ENCODE measurements around the gene ATF1.
"Not testable (repeated sequence)": the region's sequence is repeated elsewhere in the genome, so short reads cannot be mapped to it uniquely, and the experiment has no call there.

Gene ATF1

GRCh38 chr12:50753232-50753769, 10.6 kb upstream of the ATF1 start:
- DNase-seq, result no peak

GRCh38 chr12:50764286-50765094, 589 bp downstream of the ATF1 start:
- DNase-seq, result peak; percentile 11

- peak; percentile 28 for DNase-seq
Observed at GRCh38 chr12:50765095-50765911, 1.4 kb downstream of the ATF1 start.

GRCh38 chr12:50768391-50768790, 4.5 kb downstream of the ATF1 start:
- no peak for DNase-seq

- not testable (repeated sequence) for DNase-seq
Observed at GRCh38 chr12:50768813-50769212, 4.9 kb downstream of the ATF1 start.

GRCh38 chr12:50771409-50771808, 7.5 kb downstream of the ATF1 start:
- no peak for DNase-seq

GRCh38 chr12:50772470-50772869, 8.6 kb downstream of the ATF1 start:
- no peak for DNase-seq

- DNase-seq, result no peak
Observed at GRCh38 chr12:50772877-50773276, 9.0 kb downstream of the ATF1 start.

- no peak for DNase-seq
Observed at GRCh38 chr12:50775251-50775650, 11.3 kb downstream of the ATF1 start.

- no peak for DNase-seq
Observed at GRCh38 chr12:50776749-50777728, 13.1 kb downstream of the ATF1 start.

GRCh38 chr12:50778663-50779590, 15.0 kb downstream of the ATF1 start:
- no peak for DNase-seq

- no peak for DNase-seq
Observed at GRCh38 chr12:50780013-50780412, 16.1 kb downstream of the ATF1 start.

- no peak for DNase-seq
Observed at GRCh38 chr12:50784501-50784900, 20.6 kb downstream of the ATF1 start.

GRCh38 chr12:50785406-50786001, 21.6 kb downstream of the ATF1 start:
- no peak for DNase-seq

GRCh38 chr12:50786498-50787231, 22.8 kb downstream of the ATF1 start:
- DNase-seq, result peak; percentile 68

- DNase-seq, result no peak
Observed at GRCh38 chr12:50787618-50788017, 23.7 kb downstream of the ATF1 start.

GRCh38 chr12:50788561-50788960, 24.7 kb downstream of the ATF1 start:
- peak; percentile 77 for DNase-seq

GRCh38 chr12:50790081-50790480, 26.2 kb downstream of the ATF1 start:
- no peak for DNase-seq

GRCh38 chr12:50799908-50800307, 36.0 kb downstream of the ATF1 start:
- DNase-seq, result no peak

- DNase-seq, result no peak
Observed at GRCh38 chr12:50803230-50803875, 39.5 kb downstream of the ATF1 start.

Measured in amniotic stem cell (primary cell).